Renal pelvis (tissue), 12 donors: ENCODE measurements around the gene LTB4R2. TPM values are rescaled to one million over a fixed set of nuclear protein-coding genes. Genes with fewer than 3 reads are reported as not detected.

ENCODE experiments used
- DNase-seq: peaks from one replicate; pipeline ENCODE4 v3.0.0-alpha.2; 2013
- long read RNA-seq, 16 experiments: transcript quantifications; one replicate each; lab custom pipeline, GENCODE V29; 2026
- polyA plus RNA-seq, 3 donors: library from polyadenylated mRNA; unstranded; fragments of 120-200 nt; gene quantifications; one replicate each; pipeline ENCODE4 v1.2.1, GENCODE V29; 2013; ENCODE audit not compliant: insufficient read length in 3 of 3

The LTB4R2 gene
- 1 to 10 TPM; 3.2 to 5.3 (median 4.4) TPM for polyA plus RNA-seq
- long read RNA-seq, donor 1, transcript LTB4R2-202 (1 exons, 3,092 nt) = major isoform, 7 of 7 reads
- long read RNA-seq, donor 1, partial matches to known transcripts = 0 of 7 reads
- long read RNA-seq, donor 1, other reads (novel, unspliced or antisense) = 0 of 7 reads
- long read RNA-seq, donor 2, transcript LTB4R2-202 (1 exons, 3,092 nt) = major isoform, 8 of 8 reads
- long read RNA-seq, donor 2, partial matches to known transcripts = 0 of 8 reads
- long read RNA-seq, donor 2, other reads (novel, unspliced or antisense) = 0 of 8 reads
- long read RNA-seq, donor 3, transcript LTB4R2-202 (1 exons, 3,092 nt) = major isoform, 6 of 6 reads
- long read RNA-seq, donor 3, partial matches to known transcripts = 0 of 6 reads
- long read RNA-seq, donor 3, other reads (novel, unspliced or antisense) = 0 of 6 reads
- long read RNA-seq, donor 4, transcript LTB4R2-202 (1 exons, 3,092 nt) = major isoform, 13 of 13 reads
- long read RNA-seq, donor 4, partial matches to known transcripts = 0 of 13 reads
- long read RNA-seq, donor 4, other reads (novel, unspliced or antisense) = 0 of 13 reads
- long read RNA-seq, donor 5, partial matches to known transcripts = 0 of 4 reads
- long read RNA-seq, donor 5, other reads (novel, unspliced or antisense) = 0 of 4 reads
- long read RNA-seq, donor 6, transcript LTB4R2-202 (1 exons, 3,092 nt) = major isoform, 6 of 7 reads
- long read RNA-seq, donor 6, partial matches to known transcripts = 0 of 7 reads
- long read RNA-seq, donor 6, other reads (novel, unspliced or antisense) = 0 of 7 reads
- long read RNA-seq, donor 7, transcript LTB4R2-202 (1 exons, 3,092 nt) = major isoform, 9 of 9 reads
- long read RNA-seq, donor 7, partial matches to known transcripts = 0 of 9 reads
- long read RNA-seq, donor 7, other reads (novel, unspliced or antisense) = 0 of 9 reads
- long read RNA-seq, donor 8, partial matches to known transcripts = 0 of 3 reads
- long read RNA-seq, donor 8, other reads (novel, unspliced or antisense) = 0 of 3 reads
- long read RNA-seq, donor 9, transcript LTB4R2-202 (1 exons, 3,092 nt) = major isoform, 7 of 7 reads
- long read RNA-seq, donor 9, partial matches to known transcripts = 0 of 7 reads
- long read RNA-seq, donor 9, other reads (novel, unspliced or antisense) = 0 of 7 reads
- long read RNA-seq, donor 10, transcript LTB4R2-202 (1 exons, 3,092 nt) = major isoform, 9 of 9 reads
- long read RNA-seq, donor 10, partial matches to known transcripts = 0 of 9 reads
- long read RNA-seq, donor 10, other reads (novel, unspliced or antisense) = 0 of 9 reads
- long read RNA-seq, donor 11, transcript LTB4R2-202 (1 exons, 3,092 nt) = major isoform, 9 of 9 reads
- long read RNA-seq, donor 11, partial matches to known transcripts = 0 of 9 reads
- long read RNA-seq, donor 11, other reads (novel, unspliced or antisense) = 0 of 9 reads
- long read RNA-seq, donor 12, transcript LTB4R2-202 (1 exons, 3,092 nt) = major isoform, 8 of 8 reads
- long read RNA-seq, donor 12, partial matches to known transcripts = 0 of 8 reads
- long read RNA-seq, donor 12, other reads (novel, unspliced or antisense) = 0 of 8 reads
- long read RNA-seq, donor 13, partial matches to known transcripts = 0 of 3 reads
- long read RNA-seq, donor 13, other reads (novel, unspliced or antisense) = 0 of 3 reads
- long read RNA-seq, donor 14 = 0 reads
- long read RNA-seq, donor 15 = 0 reads
- long read RNA-seq, donor 16, transcript LTB4R2-202 (1 exons, 3,092 nt) = major isoform, 6 of 6 reads
- long read RNA-seq, donor 16, partial matches to known transcripts = 0 of 6 reads
- long read RNA-seq, donor 16, other reads (novel, unspliced or antisense) = 0 of 6 reads

- no peak for DNase-seq
These were observed at the start of gene LTB4R2 for GRCh38 chr14:24309538-24310264. Gene LTB4R2, plus strand, starts transcription at chr14:24310140. Its CDS starts 525 bp downstream, at chr14:24310665.

GRCh38 chr14:24260780-24261157 is 49.2 kb upstream of the LTB4R2 start:
- no peak for DNase-seq

- no peak for DNase-seq
These were observed 48.5 kb upstream of the LTB4R2 start for GRCh38 chr14:24261256-24261968.

GRCh38 chr14:24261969-24262327 is 48.0 kb upstream of the LTB4R2 start:
- no peak for DNase-seq

- no peak for DNase-seq
These were observed 46.9 kb upstream of the LTB4R2 start, which contains the start of gene TGM1 for GRCh38 chr14:24262821-24263733. Gene TGM1, minus strand, starts transcription at chr14:24263177. Its CDS starts 825 bp downstream, at chr14:24262352.

- no peak for DNase-seq
These were observed 46.1 kb upstream of the LTB4R2 start for GRCh38 chr14:24263848-24264247.

- DNase-seq = no peak
These were observed 45.6 kb upstream of the LTB4R2 start for GRCh38 chr14:24264298-24264697.

GRCh38 chr14:24266344-24267244 is 43.3 kb upstream of the LTB4R2 start:
- DNase-seq = no peak

- no peak for DNase-seq
These were observed 42.4 kb upstream of the LTB4R2 start for GRCh38 chr14:24267516-24267915.

GRCh38 chr14:24268225-24268624 is 41.7 kb upstream of the LTB4R2 start:
- DNase-seq = no peak

- no peak for DNase-seq
These were observed 40.6 kb upstream of the LTB4R2 start for GRCh38 chr14:24269368-24269767.

GRCh38 chr14:24269910-24270536 is 39.9 kb upstream of the LTB4R2 start:
- no peak for DNase-seq

GRCh38 chr14:24270537-24271133 is 39.3 kb upstream of the LTB4R2 start:
- no peak for DNase-seq

GRCh38 chr14:24271134-24271833 is 38.7 kb upstream of the LTB4R2 start, which contains the start of gene RABGGTA:
Gene RABGGTA, minus strand, starts transcription at chr14:24271597. Its CDS starts 482 bp downstream, at chr14:24271115.
- DNase-seq = peak; percentile 91

GRCh38 chr14:24271834-24272263 is 38.1 kb upstream of the LTB4R2 start:
- DNase-seq = no peak
